ENCODE data around the gene TMEM30B.
"Not testable (repeated sequence)": the region's sequence is repeated elsewhere in the genome, so short reads cannot be mapped to it uniquely, and the experiment has no call there.

The TMEM30B gene

GRCh38 chr14:61266436-61266835 lies 14.7 kb downstream of the TMEM30B start:
- no peak for DNase-seq (ENCODE audit: low spot score)

DNA sequence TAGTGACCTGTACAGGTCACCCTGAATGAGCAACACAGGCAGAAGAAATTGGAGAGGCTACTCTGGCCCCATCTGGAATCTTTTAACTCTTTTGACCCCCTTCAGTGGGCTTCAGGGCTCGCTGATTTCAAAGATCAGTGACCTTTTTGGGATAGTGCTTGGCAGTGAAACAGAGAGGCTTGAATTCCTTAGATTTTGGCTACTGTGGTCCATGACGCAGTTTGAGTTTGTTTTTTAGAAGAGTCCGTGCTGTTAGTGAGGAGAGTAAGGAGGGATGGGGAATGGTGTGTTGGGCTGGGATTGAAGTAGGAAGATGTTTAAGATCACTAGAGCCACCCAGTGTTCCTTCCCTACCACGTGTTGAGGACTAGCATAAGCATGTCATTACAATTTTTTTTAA lies 16.5 kb downstream of the TMEM30B start:
- no peak for DNase-seq (ENCODE audit: low spot score)

GRCh38 chr14:61264010-61264571 lies 17.0 kb downstream of the TMEM30B start:
- no peak for DNase-seq (ENCODE audit: low spot score)

DNA sequence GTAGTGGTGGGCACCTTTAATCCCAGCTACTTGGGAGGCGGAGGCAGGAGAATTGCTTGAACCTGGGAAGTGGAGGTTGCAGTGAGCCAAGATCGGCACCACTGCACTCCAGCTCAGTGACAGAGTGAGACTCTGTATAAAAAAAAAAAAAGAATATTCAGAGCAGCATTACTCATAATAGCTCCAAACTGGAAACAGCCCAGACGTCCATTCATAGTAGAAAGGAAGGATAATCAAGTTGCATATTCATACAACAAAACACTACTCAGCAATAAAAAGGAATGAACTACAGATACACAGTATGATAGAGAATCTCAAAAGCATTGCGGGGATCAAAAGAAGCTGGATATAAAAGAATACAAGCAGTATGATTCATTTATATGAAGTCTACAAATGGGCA lies 19.1 kb downstream of the TMEM30B start:
- DNase-seq (ENCODE audit: low spot score) = no peak

DNA sequence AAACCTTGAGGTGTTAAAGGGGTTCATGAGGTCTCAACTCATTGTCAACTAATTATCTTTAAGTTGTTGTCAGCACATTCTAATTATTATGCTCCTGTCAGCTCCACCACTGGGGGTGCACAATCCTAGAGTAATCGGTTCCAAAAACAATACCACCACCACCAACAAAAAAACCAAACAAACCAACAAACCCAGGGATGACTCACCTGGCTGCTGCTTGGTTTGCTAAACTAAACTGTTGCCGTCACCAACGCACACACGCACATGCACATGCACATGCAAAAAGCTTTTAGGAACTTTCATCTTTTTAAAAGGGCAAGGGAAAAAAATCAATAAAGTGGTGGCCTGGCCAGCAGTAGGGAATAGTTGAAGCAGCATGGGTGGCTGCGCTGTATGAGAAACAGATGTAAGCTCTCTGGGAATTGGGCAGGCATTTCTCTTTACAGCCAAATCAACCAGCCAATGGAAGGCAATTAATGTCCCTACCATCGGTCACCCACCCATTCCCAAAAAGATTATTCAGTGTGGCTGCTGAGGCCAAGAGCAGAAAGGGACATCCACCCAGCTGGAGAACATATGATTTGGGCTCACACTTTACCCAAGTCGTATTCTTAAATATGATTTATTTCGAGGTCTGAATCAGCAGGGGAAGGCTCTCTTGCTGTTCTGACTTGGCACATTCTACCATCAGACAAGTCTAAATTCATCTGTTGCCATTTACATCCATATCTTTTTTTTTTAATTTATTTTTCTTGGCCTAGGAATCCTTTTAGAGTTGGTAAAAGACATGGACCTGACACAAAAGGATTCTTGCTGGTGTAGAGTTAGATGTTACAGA lies 20.0 kb downstream of the TMEM30B start:
- DNase-seq (ENCODE audit: low spot score) = no peak

GRCh38 chr14:61258985-61259384 lies 22.2 kb downstream of the TMEM30B start:
- no peak for DNase-seq (ENCODE audit: low spot score)

DNA sequence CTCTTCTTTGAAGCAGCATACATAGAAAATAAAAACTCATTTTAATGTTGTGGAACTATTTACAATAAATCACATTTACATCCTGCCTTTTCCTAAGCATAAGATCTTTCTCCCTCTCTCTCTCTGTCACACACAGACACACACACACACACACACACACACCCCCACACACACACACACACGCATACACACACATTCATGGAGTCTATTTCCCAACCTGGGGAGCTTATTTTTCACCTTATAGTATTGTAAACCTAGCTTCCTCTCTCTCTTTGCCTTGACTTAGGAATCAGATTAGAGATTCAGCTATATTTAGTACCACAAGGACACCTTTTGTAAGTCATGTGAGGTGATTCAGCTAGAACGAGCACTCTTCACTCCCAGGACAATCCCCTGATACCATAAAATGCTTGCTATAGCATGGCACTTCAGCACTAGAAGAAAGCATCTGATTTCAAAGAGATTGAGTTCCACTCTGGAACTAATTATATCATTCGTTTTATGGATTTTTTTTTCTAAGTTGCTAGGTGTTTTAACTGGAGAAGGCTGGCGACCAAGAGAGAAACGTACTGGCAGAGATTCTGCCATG lies 23.6 kb downstream of the TMEM30B start:
- DNase-seq (ENCODE audit: low spot score) = no peak

- DNase-seq (ENCODE audit: low spot score) = no peak
These were observed 24.2 kb downstream of the TMEM30B start for GRCh38 chr14:61256826-61257468.

GRCh38 chr14:61255968-61256367 lies 25.2 kb downstream of the TMEM30B start:
- no peak for DNase-seq (ENCODE audit: low spot score)

GRCh38 chr14:61254808-61255526 lies 26.2 kb downstream of the TMEM30B start:
- no peak for DNase-seq (ENCODE audit: low spot score)

GRCh38 chr14:61253064-61253738 lies 27.9 kb downstream of the TMEM30B start:
- DNase-seq (ENCODE audit: low spot score) = no peak

DNA sequence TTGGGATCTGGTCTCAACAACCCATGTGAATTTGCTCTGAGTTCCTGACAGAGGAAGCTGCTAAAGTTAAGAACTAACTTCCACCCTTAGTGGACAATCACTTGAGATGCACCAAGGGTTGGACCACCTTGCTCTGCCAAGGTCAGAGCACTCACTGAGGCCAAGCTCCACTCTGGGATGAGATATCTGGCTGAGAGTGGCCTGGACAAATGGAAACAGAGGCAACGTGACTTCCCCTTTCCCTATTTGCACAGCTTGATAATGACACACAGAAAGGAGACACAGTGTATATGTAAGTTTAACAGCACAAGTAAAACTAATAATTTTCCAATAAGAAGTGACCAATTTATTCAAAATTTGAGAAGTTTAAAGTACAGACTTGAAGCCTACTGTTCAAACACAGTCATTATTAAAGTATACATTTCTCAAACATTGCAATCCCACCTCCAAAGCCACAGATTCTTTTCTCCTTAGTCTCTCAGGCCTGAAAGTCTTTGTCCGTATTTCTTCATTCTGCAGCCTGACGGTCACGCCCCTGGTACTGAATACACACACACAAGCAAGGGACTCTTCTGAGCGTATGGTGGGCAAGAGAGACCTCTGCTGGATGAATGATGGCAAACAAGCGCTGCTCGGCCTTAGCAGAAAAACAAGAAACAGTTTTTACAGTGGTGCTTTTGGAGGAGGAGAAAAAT lies 28.6 kb downstream of the TMEM30B start:
- peak; percentile 79 for DNase-seq (ENCODE audit: low spot score)

DNA sequence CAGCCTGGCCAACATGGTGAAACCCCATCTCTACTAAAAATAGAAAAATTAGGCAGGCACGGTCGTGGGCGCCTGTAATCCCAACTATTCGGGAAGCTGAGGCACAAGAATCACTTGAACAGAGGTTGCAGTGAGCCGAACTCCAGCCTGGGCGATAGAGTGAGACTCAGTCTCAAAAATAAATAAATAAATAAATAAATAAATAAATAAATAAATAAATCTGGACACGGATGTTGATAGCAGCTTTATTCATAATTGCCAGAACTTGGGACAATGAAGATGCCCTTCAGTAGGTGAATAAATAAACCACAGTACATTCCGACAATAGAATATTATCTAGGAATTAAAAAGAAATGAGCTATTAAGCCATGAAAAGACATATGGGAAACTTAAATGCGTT lies 31.1 kb downstream of the TMEM30B start:
- no peak for DNase-seq (ENCODE audit: low spot score)

DNA sequence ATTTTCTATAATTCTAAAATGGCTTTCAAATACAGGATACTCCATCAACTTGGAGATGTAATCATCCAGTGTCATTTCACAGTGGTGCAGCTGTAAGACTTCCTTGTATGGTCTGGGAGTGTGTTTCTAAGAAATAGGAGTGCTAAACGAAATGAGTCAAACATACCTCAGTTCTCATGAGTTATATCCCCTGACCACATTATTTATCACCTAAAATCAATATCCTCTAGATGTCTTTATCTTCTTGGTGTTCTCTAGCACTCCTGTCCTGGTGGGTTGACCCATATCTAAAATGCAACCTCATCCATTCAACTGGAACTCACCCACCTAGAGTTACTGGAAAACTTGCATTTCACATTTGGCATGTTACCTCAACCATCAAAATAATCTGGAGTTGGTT lies 33.2 kb downstream of the TMEM30B start:
- DNase-seq (ENCODE audit: low spot score) = no peak

DNA sequence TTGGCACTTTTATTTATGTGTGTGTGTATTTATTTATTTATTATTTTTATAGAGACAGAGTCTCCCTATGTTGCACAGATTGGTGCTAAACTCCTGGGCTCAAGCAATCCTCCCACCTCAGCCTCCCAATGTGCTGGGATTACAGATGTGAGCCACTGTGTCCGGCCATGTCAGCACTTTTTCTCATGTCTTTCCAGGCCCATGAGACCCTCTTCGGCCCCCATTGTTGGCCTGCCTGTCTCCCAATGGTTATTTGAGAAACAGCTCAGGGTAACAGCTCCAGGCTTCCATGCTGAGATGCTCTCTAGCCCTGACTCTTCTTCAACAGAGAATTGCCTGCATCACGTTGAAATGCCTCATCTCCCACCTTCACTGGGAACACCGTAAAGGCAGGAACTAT lies 34.4 kb downstream of the TMEM30B start:
- no peak for DNase-seq (ENCODE audit: low spot score)

DNA sequence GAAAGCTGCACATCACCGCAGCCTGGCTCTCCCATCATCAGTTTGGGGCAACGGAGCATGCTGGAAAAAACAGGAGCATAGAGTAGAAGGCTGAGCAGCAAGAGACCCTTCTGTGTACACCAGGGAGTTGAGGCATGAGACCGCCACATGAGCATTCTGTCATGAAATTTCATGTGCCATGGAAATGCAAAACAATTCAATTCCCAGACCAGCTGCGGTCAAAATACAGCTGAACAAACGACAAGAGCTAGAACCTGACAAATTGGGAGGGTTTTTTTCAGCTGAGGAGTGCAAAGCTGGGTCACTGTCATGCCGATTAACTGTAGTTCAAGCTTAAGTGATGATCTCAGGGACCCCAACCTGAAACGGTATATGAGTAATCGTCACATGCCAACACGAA lies 37.1 kb downstream of the TMEM30B start:
- no peak for DNase-seq (ENCODE audit: low spot score)

DNA sequence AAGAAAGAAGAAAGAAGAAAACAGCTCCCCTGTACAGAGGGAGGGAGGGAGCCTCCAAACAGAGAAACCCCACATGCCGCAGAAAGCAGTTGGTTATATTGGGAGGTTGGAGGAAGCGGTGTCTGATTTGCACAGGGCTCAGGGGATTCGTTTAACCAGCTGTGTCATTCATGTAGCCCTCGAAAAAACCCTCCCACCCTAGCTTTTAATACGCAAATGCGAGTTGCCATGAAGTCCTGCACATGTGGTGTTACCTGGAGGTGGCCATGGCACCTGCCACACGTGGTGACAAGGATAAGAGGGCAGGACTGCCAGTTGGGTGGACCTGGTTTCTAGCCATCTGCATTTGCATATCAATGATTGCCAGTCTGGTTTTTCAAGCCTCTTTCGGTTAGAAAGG lies 40.9 kb downstream of the TMEM30B start:
- no peak for DNase-seq (ENCODE audit: low spot score)

DNA sequence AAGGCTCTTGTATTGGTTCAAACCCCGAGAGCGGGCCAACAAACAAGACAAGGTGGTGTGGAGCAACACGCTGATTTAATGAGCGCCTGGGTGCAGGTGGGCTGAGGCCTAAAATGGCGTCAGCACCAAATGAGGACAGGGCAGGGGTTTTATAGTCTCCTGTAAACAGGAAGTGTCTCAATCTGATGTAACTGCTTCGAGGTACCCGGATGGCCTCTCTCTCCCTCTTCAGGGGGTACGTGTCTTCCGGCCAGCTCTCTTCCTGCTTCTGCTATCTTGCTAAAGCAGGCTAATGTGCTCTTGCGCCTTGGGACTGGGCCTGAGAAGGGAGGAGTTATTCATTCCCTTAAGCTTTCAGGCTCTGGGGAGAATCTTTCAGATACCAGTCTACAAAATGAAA lies 41.9 kb downstream of the TMEM30B start:
- not testable (repeated sequence) for DNase-seq (ENCODE audit: low spot score)

DNA sequence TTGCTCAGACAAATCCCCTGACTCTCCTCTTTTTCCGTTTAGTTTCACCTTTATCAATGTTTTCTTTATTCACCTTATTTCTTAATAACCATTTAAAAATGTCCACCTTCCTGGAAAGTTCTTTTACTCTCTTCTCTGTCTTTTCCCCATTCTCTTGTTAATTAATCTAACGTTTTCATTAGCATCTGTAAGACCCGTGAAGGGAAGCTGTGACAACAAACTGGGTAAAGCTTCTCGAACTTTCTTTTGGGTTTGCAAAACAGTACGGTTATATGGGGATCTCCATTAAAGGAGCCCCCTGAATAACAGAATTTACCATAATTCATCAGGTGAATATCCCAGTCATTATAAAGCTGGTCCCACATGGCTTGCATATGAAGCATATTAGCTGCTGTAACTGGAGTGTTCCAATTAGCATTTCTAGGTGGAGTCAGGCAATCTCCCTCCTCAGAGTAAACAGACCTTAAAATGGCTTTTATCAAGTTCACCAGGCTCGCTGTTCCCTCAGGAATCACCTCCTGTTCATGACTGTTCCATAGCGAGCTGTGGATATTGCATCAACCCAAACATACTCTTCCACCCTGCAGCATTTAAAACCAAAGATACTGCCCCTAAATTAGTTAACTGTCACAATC lies 42.4 kb downstream of the TMEM30B start:
- DNase-seq (ENCODE audit: low spot score) = no peak

GRCh38 chr14:61234215-61234916 lies 46.8 kb downstream of the TMEM30B start:
- DNase-seq (ENCODE audit: low spot score) = no peak

All from COLO829 (cell line).